ENCODE data around the gene ADAM10. TPM values are rescaled to one million over a fixed set of nuclear protein-coding genes. Genes with fewer than 3 reads are reported as not detected.

ADAM10 gene
- total RNA-seq (2014; rRNA removed; shearing (Covaris generic)) (61.9 and 68.0 TPM in 2 replicates), total RNA-seq (2022) (103 and 110 TPM in 2 replicates), Bru-seq, nascent RNA (percentile 90 among the genes with signal in this experiment), BruChase-seq, experiment 1, labeled RNA remaining after a 6-hour chase (percentile 84 among the genes with signal in this experiment), BruChase-seq, experiment 2, labeled RNA remaining after a 2-hour chase (percentile 84 among the genes with signal in this experiment)
- long read RNA-seq, full-length matches to known transcripts = 106 of 141 reads
- long read RNA-seq, partial matches to known transcripts = 15 of 141 reads
- long read RNA-seq, other reads (novel, unspliced or antisense) = 20 of 141 reads

DNA sequence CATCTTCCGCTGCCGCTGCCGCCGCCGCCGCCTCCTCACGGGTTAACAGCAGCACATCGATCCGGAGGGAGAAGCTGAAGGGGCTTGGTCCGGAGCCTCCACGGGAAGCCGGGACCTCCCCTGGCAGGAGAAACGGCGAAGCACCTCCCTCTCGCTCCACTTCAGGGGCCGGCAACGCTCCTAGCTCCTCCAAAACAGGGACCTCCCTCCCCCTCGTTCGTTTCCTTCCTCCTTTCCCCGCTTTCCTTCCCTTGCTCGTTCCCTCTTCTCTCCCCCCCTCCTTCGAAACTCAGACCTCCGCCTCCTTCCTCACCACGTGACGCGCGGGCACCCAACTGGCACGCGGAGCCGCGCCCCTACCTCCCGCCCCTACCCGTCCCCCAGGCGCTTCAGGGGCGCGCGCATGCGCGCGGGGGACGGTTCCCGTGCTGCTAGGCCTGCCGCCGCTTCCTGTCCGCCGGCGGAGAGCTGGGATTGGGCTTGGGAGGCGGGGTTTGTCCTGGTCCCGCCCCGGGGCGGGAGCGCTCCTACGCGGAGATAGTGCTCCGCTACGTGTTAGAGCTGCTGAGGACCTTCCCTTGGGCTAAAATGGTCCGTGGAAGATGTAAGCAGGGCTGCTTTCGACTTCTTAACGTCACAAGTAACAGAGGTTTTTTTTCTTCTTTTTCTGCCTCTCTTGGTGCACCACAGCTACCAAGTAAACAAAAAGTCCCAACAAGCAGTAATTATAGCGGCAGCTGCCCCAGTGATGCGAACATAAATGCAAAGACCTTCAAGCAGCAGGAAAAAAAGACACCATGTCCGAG is at the start of gene ADAM10:
Gene ADAM10, minus strand, starts transcription at position 176 of the 806 bp plus-strand sequence. Its CDS starts 173 bp downstream, at position 3.
- peak within 1 kb of the TSS; percentile 84 for H3K27ac ChIP-seq (ENCODE audit: low read depth, low read length, poor library complexity, severe bottlenecking)
- intact Hi-C loops (cut with micrococcal nuclease; ENCODE audit: unreplicated experiment) = loop anchor here (2.0 to 10.0 kb wide), 3 partner anchors 23 to 185 kb away; partner anchors contain the start of gene SLTM
- H3K4me3 ChIP-seq (ENCODE audit: low read depth, low read length, poor library complexity, severe bottlenecking) = peak within 1 kb of the TSS; percentile 87
- no peaks in the 10 kb centered on the region for H3K9me2 ChIP-seq (ENCODE audit: insufficient read depth, low read length)
- POLR2A ChIA-PET = interaction anchor here (0.5 to 1.4 kb wide), 14 partner anchors 11 to 974 kb away, joined by 3 to 30 read pairs (median 3); partner anchors contain the start of gene MINDY2
- H3K4me1 ChIP-seq (ENCODE audit: insufficient read depth, low read length, poor library complexity, severe bottlenecking) = peaks cover 32% of the 10 kb centered on the region
- H3K4me2 ChIP-seq (ENCODE audit: low read length) = peak within 1 kb of the TSS; percentile 80
- peak; percentile 99 for DNase-seq (ENCODE audit: low spot score)
- BruUV-seq (replicated peaks) = no TSS peak
- CTCF ChIA-PET (ENCODE audit: unreplicated experiment) = interaction anchor here (0.6 to 1.1 kb wide), 7 partner anchors 9 to 497 kb away, joined by 3 to 10 read pairs (median 3); partner anchors contain the start of gene MINDY2
- peaks cover 24% of the 10 kb centered on the region for H4K20me1 ChIP-seq (ENCODE audit: insufficient read depth, low read length)
- TF ChIP-seq EZH2phosphoT487 (IDR thresholded peaks at IDR 0.05; ENCODE audit: borderline replicate concordance, low read depth, low read length) (no peak), CTCF (conservative IDR thresholded peaks at IDR 0.05; ENCODE audit: low read length) (no peak)
- peaks cover 4% of the 10 kb centered on the region; the same call in 1 of the 2 replicates for H3K36me3 ChIP-seq (ENCODE audit: insufficient read depth, low read length)
- H3K79me2 ChIP-seq (ENCODE audit: insufficient read depth, low read depth, low read length) = peaks cover 41% of the 10 kb centered on the region
- H3K9me3 ChIP-seq (ENCODE audit: low read length) = no peaks in the 10 kb centered on the region
- peak within 1 kb of the TSS; percentile 98 for H2AFZ ChIP-seq (ENCODE audit: low read length)

DNA sequence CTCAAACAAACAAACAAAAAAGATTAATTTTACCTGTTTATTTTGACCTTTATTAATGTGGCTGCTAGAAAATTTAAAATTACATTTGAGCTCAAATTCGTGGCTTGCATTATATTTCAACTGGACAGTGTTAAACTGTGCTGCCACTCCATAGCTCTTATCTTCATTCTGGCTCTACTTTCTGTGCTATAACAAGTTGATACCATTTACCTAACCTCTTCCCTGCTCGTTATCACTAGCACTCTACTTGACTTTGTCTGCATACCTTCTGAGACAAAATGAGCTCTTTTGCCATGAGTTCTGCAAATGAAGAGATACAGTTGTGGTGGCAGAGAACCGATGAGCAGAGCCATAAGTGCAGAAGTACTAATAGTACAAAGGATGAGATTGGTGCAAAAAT is 48.0 kb upstream of the ADAM10 start:
- BruUV-seq (replicated peaks) = no TSS peak
- peaks cover 7% of the 10 kb centered on the region for H3K4me1 ChIP-seq (ENCODE audit: insufficient read depth, low read length, poor library complexity, severe bottlenecking)
- no peaks in the 10 kb centered on the region for H3K9me2 ChIP-seq (ENCODE audit: insufficient read depth, low read length)
- H3K27ac ChIP-seq (ENCODE audit: low read depth, low read length, poor library complexity, severe bottlenecking) = no peak overlapping the region
- no peak overlapping the region for H3K4me3 ChIP-seq (ENCODE audit: low read depth, low read length, poor library complexity, severe bottlenecking)
- no peaks in the 10 kb centered on the region for H3K9me3 ChIP-seq (ENCODE audit: low read length)
- intact Hi-C loops (cut with micrococcal nuclease; ENCODE audit: unreplicated experiment) = no loop called here
- TF ChIP-seq EZH2phosphoT487 (IDR thresholded peaks at IDR 0.05; ENCODE audit: borderline replicate concordance, low read depth, low read length) (no peak), CTCF (conservative IDR thresholded peaks at IDR 0.05; ENCODE audit: low read length) (no peak)
- ChIA-PET POLR2A (interaction anchor here (0.6 to 1.1 kb wide), 7 partner anchors 13 to 605 kb away, joined by 3 to 4 read pairs (median 3); partner anchors contain the start of gene MINDY2), CTCF (ENCODE audit: unreplicated experiment) (no interaction called here)
- no peaks in the 10 kb centered on the region for H3K36me3 ChIP-seq (ENCODE audit: insufficient read depth, low read length)
- no peak overlapping the region for H3K4me2 ChIP-seq (ENCODE audit: low read length)
- no peaks in the 10 kb centered on the region for H3K79me2 ChIP-seq (ENCODE audit: insufficient read depth, low read depth, low read length)
- DNase-seq (ENCODE audit: low spot score) = no peak
- no peaks in the 10 kb centered on the region for H4K20me1 ChIP-seq (ENCODE audit: insufficient read depth, low read length)
- no peak overlapping the region for H2AFZ ChIP-seq (ENCODE audit: low read length)
